GM18526 (cell line): ENCODE results near the gene BOD1L1.

Experiments
- POLR2A ChIP-seq: IDR thresholded peaks from 3 replicates; pipeline ENCODE4 v1.6.1; 2011; ENCODE audit not compliant: insufficient read length; ENCODE audit errors: extremely low read depth

The BOD1L1 gene

GRCh38 chr4:13627606-13628311 lies at the start of gene BOD1L1:
Gene BOD1L1 (minus strand): TSS chr4:13627725. CDS start chr4:13627587, 138 bp downstream.
- peak; percentile 85 for TF ChIP-seq POLR2A

- no peak for TF ChIP-seq POLR2A
Observed at GRCh38 chr4:13674971-13675370, 47.4 kb upstream of the BOD1L1 start.

DNA sequence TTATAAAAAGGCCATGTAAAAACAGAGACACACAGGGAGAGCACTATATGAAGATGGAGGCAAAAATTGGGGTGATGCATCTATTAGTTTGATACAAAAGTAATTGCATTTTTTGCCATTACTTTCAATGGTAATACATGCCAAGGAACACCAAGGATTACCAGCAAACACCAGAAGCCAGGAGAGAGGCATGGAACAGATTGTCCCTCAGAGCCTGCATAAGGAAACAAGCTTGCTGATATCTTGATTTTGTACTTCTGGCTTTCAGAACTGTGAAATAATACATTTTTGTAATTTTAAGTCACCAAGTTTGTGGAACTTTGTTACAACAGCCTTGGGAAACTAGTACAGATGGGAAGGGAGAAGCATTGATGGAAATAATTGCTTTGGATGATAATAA lies 45.6 kb upstream of the BOD1L1 start:
- TF ChIP-seq POLR2A = no peak

DNA sequence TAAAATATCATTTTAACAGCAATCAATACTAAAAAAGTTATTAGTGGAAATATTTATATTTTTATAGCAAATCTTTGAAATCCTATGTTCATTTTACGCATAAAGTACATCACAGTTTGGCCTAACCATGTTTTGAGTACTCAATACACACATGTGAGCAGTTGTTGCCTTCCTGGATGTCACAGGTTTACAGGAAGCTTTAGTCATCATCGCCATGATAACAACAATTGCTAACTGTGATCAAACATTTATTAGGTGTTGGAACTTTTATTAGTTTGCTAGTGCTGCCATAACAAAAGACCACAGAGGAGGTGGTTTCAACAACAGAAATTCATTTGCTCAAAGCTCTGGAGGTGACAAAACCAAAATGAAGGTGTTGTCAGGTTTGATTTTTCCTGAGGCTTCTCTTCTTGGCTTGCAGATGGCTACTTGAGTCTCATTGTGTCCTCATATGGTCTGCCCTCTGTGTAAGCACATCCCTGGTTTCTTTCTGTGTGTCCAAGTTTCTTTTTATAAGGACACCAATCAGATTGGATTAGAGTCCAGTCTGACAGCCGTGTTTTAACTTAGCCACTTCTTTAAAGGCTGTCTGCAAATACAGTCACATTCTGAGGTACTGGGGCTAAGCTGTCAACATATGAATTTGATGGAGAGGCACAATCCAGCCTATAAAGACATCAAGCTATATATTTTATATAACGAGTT lies 43.1 kb upstream of the BOD1L1 start:
- TF ChIP-seq POLR2A = no peak

- TF ChIP-seq POLR2A = no peak
Observed at GRCh38 chr4:13665701-13666660, 38.5 kb upstream of the BOD1L1 start.

DNA sequence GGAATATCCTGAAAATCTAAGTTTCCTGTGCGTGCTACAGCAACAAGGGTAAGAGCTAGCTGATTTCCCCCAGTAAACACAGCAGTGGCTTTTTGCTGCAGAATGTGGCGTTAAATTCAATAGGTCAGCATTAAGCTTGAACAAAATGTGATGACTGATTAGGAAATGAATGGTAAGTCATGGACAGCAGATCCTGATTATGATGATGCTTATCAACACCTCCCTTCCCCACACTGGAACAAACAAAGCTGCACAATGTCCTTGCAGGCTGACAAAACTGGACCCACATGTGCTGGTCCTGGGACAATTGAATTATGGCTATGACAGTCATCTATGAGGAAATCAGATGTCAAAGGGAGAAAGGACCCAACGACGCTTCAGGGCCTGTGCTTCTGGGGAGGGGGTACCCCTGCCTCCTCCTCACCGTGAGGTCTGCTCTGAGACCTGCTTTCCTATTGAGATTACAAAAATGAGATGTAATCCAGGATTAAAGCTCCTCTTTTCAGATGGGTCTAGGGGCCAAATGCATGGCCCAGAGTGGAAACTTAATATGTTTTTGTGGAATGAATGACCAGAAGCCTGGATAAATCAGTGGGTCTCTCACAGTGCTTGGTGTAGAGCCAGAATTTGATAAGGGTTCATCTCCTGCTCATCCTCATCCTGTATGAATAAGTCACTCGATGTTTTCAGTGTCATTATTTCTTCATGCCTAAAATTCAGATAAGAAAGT lies 32.0 kb upstream of the BOD1L1 start:
- no peak for TF ChIP-seq POLR2A

DNA sequence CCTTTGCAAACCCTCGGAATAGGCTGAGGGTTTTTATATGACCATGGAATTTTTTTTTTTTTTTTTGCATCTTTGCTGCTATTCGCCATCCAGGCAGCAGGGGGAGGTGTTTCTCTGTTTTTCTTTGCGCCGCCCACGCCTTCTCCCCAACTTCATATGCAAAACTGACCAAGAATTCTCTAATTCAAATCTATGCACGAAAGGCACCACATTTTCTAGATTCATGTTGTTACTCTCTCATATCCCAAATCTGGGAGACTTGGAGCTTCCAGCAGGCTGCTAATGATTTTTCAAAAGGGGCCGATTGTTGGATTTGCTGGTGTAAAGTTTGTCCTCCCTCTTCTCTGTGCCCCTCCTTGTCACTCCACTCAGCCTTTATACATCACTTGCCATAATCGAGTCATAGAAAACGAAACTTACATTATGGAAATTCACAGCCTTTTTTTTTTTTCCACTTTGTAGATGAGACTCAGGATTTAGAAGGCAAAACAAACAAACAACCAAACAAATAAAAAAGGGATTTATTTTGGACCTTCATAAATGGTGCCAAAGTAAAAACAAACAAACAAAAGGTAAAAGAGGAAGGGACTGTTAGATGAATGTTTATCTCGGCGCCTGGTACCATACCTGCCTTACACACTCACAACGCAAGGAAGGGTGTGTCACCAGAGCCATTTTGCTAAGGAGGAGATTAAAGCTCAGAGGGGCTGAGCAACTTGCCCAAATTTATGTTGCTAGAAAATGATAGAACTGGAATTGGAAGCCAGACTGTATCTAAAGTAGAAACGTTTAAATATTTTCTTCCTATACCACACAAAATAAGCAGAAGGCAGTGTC lies 29.3 kb upstream of the BOD1L1 start:
- TF ChIP-seq POLR2A = no peak

- TF ChIP-seq POLR2A = no peak
Observed at GRCh38 chr4:13654162-13654797, 26.8 kb upstream of the BOD1L1 start.

GRCh38 chr4:13653766-13654161 lies 26.2 kb upstream of the BOD1L1 start:
- TF ChIP-seq POLR2A = no peak

GRCh38 chr4:13647031-13647430 lies 19.5 kb upstream of the BOD1L1 start:
- TF ChIP-seq POLR2A = no peak

DNA sequence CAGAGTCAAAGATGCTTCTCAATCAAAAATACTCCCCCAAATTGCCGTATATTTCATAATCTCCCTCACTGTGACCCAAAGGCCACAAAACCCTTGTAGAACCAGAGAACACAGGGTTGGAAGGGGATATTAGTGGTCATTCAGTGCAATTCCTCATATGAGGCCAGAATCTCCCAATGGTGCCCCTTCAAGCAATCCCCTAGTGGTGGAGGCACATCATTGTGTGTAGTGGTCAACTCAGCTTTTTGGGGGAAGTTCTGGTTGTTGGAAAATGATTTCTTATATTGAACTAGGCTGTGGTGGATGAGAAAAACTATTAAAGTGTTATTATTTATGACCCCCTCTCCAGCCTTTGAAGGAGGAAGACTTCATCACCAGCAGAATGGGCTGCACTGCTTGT lies 17.6 kb upstream of the BOD1L1 start:
- TF ChIP-seq POLR2A = no peak

DNA sequence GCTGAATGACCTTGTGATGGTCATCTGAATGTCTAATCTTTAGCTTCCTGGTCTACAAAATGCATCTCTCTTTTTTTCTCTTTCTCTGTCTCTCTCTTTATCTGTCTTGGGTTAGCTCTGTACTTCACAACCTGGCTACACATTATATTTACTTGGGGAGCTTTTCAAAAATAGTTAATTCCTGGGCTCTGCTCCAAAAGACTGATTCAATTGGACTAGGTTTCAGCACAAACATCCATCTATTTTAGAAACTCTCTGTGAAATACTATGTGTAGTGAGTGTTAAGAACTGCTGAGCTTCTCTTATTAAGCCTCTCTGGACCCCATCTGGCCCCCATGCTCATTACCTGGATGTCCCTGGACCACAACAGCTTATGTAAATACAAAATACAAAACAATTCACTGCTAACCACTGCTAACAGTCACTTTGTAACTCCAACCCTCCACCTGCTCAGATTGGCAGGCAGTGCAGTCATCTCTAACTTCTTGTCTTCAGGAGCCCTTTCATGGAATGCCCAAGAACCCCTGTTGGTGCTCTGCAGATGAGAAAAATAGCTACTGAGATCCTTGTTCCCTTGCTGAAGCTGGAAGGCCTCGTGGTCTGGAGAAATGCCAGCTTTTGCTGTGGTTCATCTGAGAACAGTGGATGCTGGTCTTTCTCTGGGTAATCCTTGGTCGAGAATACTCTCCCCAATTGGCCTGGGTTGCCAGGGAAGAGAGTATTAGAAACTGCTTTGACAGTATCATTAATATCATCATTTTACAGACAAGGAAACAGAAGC lies 14.8 kb upstream of the BOD1L1 start:
- TF ChIP-seq POLR2A = no peak

GRCh38 chr4:13641084-13641483 lies 13.6 kb upstream of the BOD1L1 start:
- no peak for TF ChIP-seq POLR2A
